ENCODE data around the gene SORCS3.

The SORCS3 gene

DNA sequence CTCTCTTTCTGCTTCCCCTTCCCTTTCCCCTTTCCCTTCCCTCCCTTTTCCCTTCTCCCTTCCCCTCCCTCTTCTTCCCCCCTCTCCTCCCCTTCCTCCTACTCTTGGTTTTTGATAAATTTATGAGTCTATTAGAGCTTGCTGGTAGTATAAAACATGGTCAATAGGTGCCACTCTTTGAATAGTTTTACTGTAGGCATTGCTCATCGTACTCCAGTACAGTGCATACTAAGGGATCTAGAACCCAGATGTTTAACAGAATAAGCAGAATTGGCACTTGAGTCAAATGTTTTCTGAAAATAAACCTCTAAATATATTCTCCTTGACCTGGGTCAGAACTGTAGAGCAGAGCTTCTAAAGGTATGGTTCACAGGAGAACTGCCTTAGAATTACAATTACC, 126.7 kb downstream of the SORCS3 start:
- TF ChIP-seq, protein P1, sequence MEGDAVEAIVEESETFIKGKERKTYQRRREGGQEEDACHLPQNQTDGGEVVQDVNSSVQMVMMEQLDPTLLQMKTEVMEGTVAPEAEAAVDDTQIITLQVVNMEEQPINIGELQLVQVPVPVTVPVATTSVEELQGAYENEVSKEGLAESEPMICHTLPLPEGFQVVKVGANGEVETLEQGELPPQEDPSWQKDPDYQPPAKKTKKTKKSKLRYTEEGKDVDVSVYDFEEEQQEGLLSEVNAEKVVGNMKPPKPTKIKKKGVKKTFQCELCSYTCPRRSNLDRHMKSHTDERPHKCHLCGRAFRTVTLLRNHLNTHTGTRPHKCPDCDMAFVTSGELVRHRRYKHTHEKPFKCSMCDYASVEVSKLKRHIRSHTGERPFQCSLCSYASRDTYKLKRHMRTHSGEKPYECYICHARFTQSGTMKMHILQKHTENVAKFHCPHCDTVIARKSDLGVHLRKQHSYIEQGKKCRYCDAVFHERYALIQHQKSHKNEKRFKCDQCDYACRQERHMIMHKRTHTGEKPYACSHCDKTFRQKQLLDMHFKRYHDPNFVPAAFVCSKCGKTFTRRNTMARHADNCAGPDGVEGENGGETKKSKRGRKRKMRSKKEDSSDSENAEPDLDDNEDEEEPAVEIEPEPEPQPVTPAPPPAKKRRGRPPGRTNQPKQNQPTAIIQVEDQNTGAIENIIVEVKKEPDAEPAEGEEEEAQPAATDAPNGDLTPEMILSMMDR (IDR thresholded peaks at IDR 0.05; ENCODE audit: low read length, missing control alignments) = no peak
- H3K4me3 ChIP-seq (replicated peaks; ENCODE audit: low read depth, low read length) = no peak overlapping the region
- DNase-seq (ENCODE audit: low read depth) = no peak

DNA sequence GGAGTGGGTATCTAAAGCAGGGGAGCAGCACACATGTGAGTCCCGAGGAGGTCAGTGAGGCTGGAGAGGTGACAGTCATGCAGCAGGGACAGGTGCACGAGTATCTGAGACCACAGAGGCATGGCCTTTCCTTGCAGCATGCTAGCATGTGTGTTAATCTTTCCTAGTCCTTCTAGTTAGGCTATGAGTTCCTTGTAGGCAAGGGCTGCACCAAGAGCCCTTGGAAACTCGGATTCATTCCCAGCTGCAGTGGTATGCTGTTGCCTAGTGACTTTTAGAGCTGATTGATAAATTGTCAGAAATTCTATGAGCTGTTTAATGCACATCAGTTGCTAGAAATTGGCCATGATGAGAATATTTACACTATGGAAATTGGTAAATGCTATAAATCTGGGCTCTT, 132.0 kb downstream of the SORCS3 start:
- H3K4me3 ChIP-seq (replicated peaks; ENCODE audit: low read depth, low read length) = no peak overlapping the region
- no peak for DNase-seq (ENCODE audit: low read depth)
- TF ChIP-seq, protein P1 (IDR thresholded peaks at IDR 0.05; ENCODE audit: low read length, missing control alignments) = no peak

DNA sequence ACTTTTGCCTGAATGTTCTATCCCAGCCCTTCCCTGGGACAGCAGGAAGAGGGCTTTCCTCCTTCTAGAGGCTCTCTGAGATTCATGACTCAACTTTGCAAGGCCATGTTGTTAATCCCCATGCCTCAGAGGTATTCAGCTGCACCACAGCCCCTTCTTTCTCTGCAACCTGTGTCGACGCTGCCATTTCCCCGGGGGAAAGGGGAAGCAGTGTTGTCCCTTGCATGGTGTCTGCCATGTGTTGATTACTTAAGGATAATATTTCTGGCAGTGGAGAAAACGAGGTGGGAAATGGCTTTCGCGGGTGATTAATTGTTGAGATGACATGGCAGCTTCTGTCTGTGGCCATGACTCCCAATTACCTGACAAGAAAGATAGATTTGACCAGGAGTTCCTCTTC, 133.1 kb downstream of the SORCS3 start:
- TF ChIP-seq, protein P1 (IDR thresholded peaks at IDR 0.05; ENCODE audit: low read length, missing control alignments) = no peak
- no peak for DNase-seq (ENCODE audit: low read depth)
- no peak overlapping the region for H3K4me3 ChIP-seq (replicated peaks; ENCODE audit: low read depth, low read length)

DNA sequence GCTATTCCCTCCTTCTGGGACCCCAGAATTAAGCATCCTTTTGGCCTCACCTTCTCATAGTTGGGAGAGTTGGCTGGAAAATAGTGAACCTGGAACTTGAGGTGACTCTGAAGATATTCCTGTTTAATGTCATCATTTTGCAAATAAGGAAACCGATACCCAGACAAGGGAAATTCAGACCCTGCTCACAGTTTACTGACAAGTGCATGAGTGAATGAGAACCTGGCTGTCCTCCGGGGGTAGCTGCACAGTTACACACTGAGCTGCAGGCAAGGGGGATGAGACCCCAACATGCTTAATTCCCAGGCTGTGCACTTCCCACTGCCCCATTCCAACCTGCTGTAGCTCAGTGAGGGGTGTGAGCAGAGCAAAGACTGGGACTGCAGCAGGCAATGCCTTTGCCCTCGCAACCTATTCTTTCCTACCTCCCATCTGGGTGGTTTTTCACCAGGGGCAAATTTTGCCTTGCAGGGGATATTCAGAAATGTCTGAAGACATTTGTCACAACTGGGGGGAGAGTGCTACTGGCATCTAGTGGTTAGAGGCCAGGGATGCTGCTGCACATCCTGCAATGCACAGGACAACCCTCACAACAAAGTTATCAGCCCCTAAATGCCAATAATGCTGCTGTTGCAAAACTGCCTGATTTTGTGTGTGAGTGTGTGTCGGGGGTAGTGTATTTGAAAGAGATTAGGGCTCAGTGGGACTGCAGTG, 136.2 kb downstream of the SORCS3 start:
- TF ChIP-seq, protein P1 (IDR thresholded peaks at IDR 0.05; ENCODE audit: low read length, missing control alignments) = no peak
- DNase-seq (ENCODE audit: low read depth) = no peak
- H3K4me3 ChIP-seq (replicated peaks; ENCODE audit: low read depth, low read length) = no peak overlapping the region

DNA sequence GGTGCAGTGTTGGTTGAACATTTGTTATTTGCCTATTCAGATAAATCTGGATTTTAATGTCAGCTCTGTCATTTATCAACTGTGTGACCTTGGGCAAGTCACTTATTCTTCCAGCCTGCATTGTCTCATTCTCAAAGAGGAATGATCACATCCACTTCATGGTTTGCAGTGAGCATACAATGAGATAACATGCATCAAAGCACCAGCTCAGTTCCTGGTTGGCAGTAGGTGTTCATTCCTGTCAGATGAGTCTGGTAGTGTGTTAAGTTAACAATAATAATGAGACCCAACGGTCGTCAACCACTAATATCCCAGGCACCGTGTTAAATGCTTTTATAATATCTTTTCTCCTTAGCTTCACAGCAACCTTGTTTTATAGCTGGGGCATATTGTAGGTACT, 137.3 kb downstream of the SORCS3 start:
- TF ChIP-seq, protein P1 (IDR thresholded peaks at IDR 0.05; ENCODE audit: low read length, missing control alignments) = no peak
- H3K4me3 ChIP-seq (replicated peaks; ENCODE audit: low read depth, low read length) = no peak overlapping the region
- no peak for DNase-seq (ENCODE audit: low read depth)

DNA sequence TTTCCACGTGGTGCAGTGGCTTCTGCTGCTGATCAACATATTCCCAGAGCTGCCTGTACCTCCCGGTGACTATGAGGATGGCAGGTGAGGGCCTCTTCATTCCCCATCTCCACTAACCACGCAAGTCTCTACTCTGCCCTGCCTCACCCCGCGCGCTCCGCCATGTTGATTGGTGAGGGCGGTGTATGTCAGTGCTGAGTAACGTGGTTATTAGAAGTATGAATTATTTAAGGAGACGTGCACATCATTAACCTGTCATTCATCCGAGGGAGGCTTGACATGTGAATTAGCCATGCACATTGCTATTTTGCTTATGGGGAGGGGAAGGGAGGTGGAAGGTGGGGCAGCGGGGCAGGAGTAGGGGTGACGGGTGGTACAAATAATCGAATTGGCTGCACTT, 138.6 kb downstream of the SORCS3 start:
- H3K4me3 ChIP-seq (replicated peaks; ENCODE audit: low read depth, low read length) = no peak overlapping the region
- DNase-seq (ENCODE audit: low read depth) = no peak
- TF ChIP-seq, protein P1 (IDR thresholded peaks at IDR 0.05; ENCODE audit: low read length, missing control alignments) = no peak

DNA sequence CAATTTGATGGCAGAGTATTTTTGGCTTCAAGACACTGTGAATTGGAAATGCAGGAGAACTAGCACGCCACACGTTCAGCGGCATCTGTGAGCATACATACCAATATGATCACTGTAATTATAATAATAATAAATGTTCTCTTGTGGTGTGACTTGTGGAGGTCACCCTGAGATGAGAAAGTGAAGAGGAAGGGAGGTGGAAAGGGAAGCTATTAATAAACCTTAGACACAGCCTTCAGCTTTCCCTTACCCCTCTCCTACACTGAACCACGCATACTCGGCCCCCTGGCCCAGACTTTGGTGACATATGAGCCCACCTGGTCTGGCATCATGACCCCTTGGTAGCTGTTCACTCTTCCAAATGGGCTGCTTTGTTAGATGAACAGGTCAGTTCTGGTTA, 139.1 kb downstream of the SORCS3 start:
- TF ChIP-seq, protein P1 (IDR thresholded peaks at IDR 0.05; ENCODE audit: low read length, missing control alignments) = no peak
- no peak for DNase-seq (ENCODE audit: low read depth)
- H3K4me3 ChIP-seq (replicated peaks; ENCODE audit: low read depth, low read length) = no peak overlapping the region
